Body of pancreas (tissue), 4 donors: ENCODE data around the gene MCRS1.

Experiments used
- POLR2A ChIP-seq, 3 donors: fragments of 450-650 bp; IDR thresholded peaks; one replicate each; pipeline ENCODE4 v1.6.1; 2016; ENCODE audit warnings: antibody characterized with exemption in 3 of 3, mild to moderate bottlenecking in 2 of 3
- TF ChIP-seq, protein P1 (sequence below), 7 experiments: fragments of 450-650 bp in 4 of 7; fragments of 200-600 bp in 3 of 7; sonication (generic) in 3 of 7; IDR thresholded peaks; one replicate each; pipeline ENCODE4 v1.5.1; 2016 to 2019; ENCODE audit warnings: antibody characterized with exemption in 7 of 7

DNA sequence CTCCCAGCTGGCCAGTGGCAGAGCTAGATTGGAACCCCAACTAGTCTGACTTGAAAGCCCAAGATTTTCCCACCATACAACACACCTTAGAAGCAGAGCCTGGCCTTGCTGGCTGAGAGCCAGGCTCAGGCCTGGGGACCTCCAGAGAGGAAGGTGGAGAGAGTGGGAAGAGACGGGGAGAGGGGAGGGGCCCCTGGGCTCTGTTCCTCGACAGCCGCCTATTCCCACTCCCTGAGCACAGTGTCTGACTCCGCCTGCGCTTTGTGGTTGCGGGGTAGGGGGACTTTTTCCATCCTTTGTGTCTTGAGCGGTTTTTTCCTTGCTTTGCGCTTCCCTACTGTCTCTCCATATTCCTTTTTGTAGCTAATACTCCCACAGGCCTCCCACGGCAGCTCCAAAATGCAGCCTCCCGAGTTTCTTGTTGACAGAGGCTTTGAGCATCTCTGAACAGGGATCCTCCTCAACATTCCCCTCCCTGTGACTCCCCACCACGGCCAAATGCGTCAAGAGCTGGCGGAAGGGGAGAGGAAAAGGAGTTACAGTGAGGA is 33.1 kb downstream of the MCRS1 start:
- TF ChIP-seq POLR2A (IDR thresholded peaks at IDR 0.05), result no peak
- TF ChIP-seq, protein P1, sequence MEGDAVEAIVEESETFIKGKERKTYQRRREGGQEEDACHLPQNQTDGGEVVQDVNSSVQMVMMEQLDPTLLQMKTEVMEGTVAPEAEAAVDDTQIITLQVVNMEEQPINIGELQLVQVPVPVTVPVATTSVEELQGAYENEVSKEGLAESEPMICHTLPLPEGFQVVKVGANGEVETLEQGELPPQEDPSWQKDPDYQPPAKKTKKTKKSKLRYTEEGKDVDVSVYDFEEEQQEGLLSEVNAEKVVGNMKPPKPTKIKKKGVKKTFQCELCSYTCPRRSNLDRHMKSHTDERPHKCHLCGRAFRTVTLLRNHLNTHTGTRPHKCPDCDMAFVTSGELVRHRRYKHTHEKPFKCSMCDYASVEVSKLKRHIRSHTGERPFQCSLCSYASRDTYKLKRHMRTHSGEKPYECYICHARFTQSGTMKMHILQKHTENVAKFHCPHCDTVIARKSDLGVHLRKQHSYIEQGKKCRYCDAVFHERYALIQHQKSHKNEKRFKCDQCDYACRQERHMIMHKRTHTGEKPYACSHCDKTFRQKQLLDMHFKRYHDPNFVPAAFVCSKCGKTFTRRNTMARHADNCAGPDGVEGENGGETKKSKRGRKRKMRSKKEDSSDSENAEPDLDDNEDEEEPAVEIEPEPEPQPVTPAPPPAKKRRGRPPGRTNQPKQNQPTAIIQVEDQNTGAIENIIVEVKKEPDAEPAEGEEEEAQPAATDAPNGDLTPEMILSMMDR (IDR thresholded peaks at IDR 0.05), result no peak
